CD4-positive, alpha-beta memory T cell (primary cell): ENCODE measurements around the gene TMEM52. TPM values are rescaled to one million over a fixed set of nuclear protein-coding genes. Genes with fewer than 3 reads are reported as not detected.
A peak's percentile ranks its signal among the peaks of the same experiment; 100 is the strongest.

Source experiments
- CTCF ChIA-PET: fragments of 350-600 bp; sonication (Branson Sonifier 250); formaldehyde crosslinking; loops from one replicate; lab custom pipeline; 2021; ENCODE audit warnings: inconsistent platforms; ENCODE audit not compliant: partially characterized antibody; lab: Charles Lee
- POLR2A ChIA-PET: fragments of 350-600 bp; sonication (Branson Sonifier 250); formaldehyde crosslinking; loops from one replicate; lab custom pipeline; 2021; ENCODE audit not compliant: partially characterized antibody; lab: Charles Lee
- DNase-seq, 5 donors: peaks; one replicate each; pipeline versions ENCODE4 v3.0.0 to v3.0.0-alpha.2; 2020 to 2022; ENCODE audit warnings: mixed read lengths in 1 of 5
- H3K27ac ChIP-seq: one replicate; pipeline ENCODE4 v1.7.0; 2013; ENCODE audit warnings: low read depth, low read length
- H3K27me3 ChIP-seq: 2 replicates; pipeline ENCODE4 v1.7.0; 2013; ENCODE audit warnings: mild to moderate bottlenecking, low read length, moderate library complexity; ENCODE audit not compliant: insufficient read depth
- H3K36me3 ChIP-seq: 2 replicates; pipeline ENCODE4 v1.7.0; 2013; ENCODE audit warnings: mild to moderate bottlenecking, low read length, moderate library complexity; ENCODE audit not compliant: insufficient read depth
- H3K4me1 ChIP-seq: 2 replicates; pipeline ENCODE4 v1.7.0; 2013; ENCODE audit warnings: mild to moderate bottlenecking, low read length, moderate library complexity; ENCODE audit not compliant: insufficient read depth
- H3K4me3 ChIP-seq, 2 donors: one replicate each; pipeline ENCODE4 v1.7.0; 2013; ENCODE audit warnings: low read length in 2 of 2, mild to moderate bottlenecking in 1 of 2
- H3K9me3 ChIP-seq, 2 donors: one replicate each; pipeline ENCODE4 v1.7.0; 2013; ENCODE audit warnings: low read length in 2 of 2, control low read depth in 1 of 2; ENCODE audit not compliant: control insufficient read depth in 1 of 2
- H3K27ac Mint-ChIP-seq, 7 donors: one replicate each; pipeline ENCODE4 v1.8.0; 2020 to 2021; ENCODE audit warnings: mixed read lengths in 7 of 7, mild to moderate bottlenecking in 6 of 7, inconsistent platforms in 3 of 7, moderate library complexity in 3 of 7
- H3K27me3 Mint-ChIP-seq, 2 donors: one replicate each; pipeline ENCODE4 v1.8.0; 2020 to 2021; ENCODE audit warnings: mixed read lengths in 2 of 2
- H3K36me3 Mint-ChIP-seq, 2 donors: one replicate each; pipeline ENCODE4 v1.8.0; 2020 to 2021; ENCODE audit warnings: mixed read lengths in 2 of 2, inconsistent platforms in 1 of 2, mild to moderate bottlenecking in 1 of 2
- H3K4me1 Mint-ChIP-seq, 4 donors: one replicate each; pipeline ENCODE4 v1.8.0; 2020 to 2021; ENCODE audit warnings: mixed read lengths in 4 of 4, mild to moderate bottlenecking in 1 of 4
- H3K4me3 Mint-ChIP-seq, 8 donors: one replicate each; pipeline ENCODE4 v1.8.0; 2020 to 2021; ENCODE audit warnings: mixed read lengths in 8 of 8, mild to moderate bottlenecking in 7 of 8, moderate library complexity in 6 of 8, inconsistent platforms in 3 of 8
- H3K9me3 Mint-ChIP-seq, 8 donors: one replicate each; pipeline ENCODE4 v1.8.0; 2020 to 2021; ENCODE audit warnings: mixed read lengths in 8 of 8, mild to moderate bottlenecking in 5 of 8, inconsistent platforms in 3 of 8, moderate library complexity in 1 of 8
- intact Hi-C: fragments of 100-400 bp; cut with micrococcal nuclease; formaldehyde crosslinking; loops from one replicate; pipeline ENCODE4 v1.15.1; 2023
- polyA plus RNA-seq, 2 donors: library from polyadenylated mRNA; unstranded; fragments of 300-500 nt; fragmentation: Illumina TruSeq; gene quantifications; one replicate each; pipeline ENCODE4 v1.2.3, GENCODE V29; 2021
- total RNA-seq, 2 experiments: library from RNA; stranded (reverse); gene quantifications; one replicate each; pipeline ENCODE4 v1.2.3, GENCODE V29; 2021

TMEM52 gene
- total and polyA plus RNA-seq, 4 experiments from 2014 or later: 0.55 TPM; not detected in 3

- CTCF ChIA-PET: no interaction called here
- no peaks in the 10 kb centered on the region for H3K27me3 ChIP-seq
- H3K4me3 Mint-ChIP-seq: no peak overlapping the region
- H3K9me3 Mint-ChIP-seq: no peaks in the 10 kb centered on the region
- no peak overlapping the region for H3K27ac Mint-ChIP-seq
- no peak for DNase-seq
- no peaks in the 10 kb centered on the region for H3K36me3 Mint-ChIP-seq
- no peaks in the 10 kb centered on the region for H3K36me3 ChIP-seq
- H3K27me3 Mint-ChIP-seq: no peaks in the 10 kb centered on the region
- H3K4me1 ChIP-seq: peaks cover 17% of the 10 kb centered on the region
- POLR2A ChIA-PET: interaction anchor here (1.0 kb wide), 1 partner anchor 13 kb away, joined by 3 read pairs; no protein-coding TSS in a partner anchor
- H3K27ac ChIP-seq: no peak overlapping the region
- peaks cover 1 to 15% (median 6%) of the 10 kb centered on the region in 4 donors for H3K4me1 Mint-ChIP-seq
- H3K9me3 ChIP-seq: no peaks in the 10 kb centered on the region
- intact Hi-C loops: no loop called here
- no peak overlapping the region for H3K4me3 ChIP-seq
Observed at GRCh38 chr1:1921901-1922701, 3.0 kb upstream of the TMEM52 start.

- peaks cover 17% of the 10 kb centered on the region for H3K4me1 ChIP-seq
- H3K9me3 ChIP-seq: no peaks in the 10 kb centered on the region
- POLR2A ChIA-PET: no interaction called here
- no peak for DNase-seq
- no peak overlapping the region for H3K4me3 Mint-ChIP-seq
- no peak overlapping the region for H3K27ac ChIP-seq
- CTCF ChIA-PET: no interaction called here
- H3K9me3 Mint-ChIP-seq: no peaks in the 10 kb centered on the region
- H3K4me3 ChIP-seq: no peak overlapping the region
- H3K36me3 Mint-ChIP-seq: no peaks in the 10 kb centered on the region
- H3K36me3 ChIP-seq: no peaks in the 10 kb centered on the region
- no peaks in the 10 kb centered on the region for H3K27me3 ChIP-seq
- H3K27me3 Mint-ChIP-seq: no peaks in the 10 kb centered on the region
- intact Hi-C loops: no loop called here
- no peak overlapping the region for H3K27ac Mint-ChIP-seq
- peaks cover 1 to 15% (median 6%) of the 10 kb centered on the region in 4 donors for H3K4me1 Mint-ChIP-seq
Observed at GRCh38 chr1:1921459-1921862, 2.4 kb upstream of the TMEM52 start.

- Histone ChIP-seq H3K36me3 (no peaks in the 10 kb centered on the region), H3K27me3 (no peaks in the 10 kb centered on the region), H3K4me3 (no peak overlapping the region), H3K4me1 (peaks cover 17% of the 10 kb centered on the region), H3K9me3 (no peaks in the 10 kb centered on the region), H3K27ac (no peak overlapping the region)
- H3K27me3 Mint-ChIP-seq: no peaks in the 10 kb centered on the region
- no peak for DNase-seq
- POLR2A ChIA-PET: no interaction called here
- H3K36me3 Mint-ChIP-seq: no peaks in the 10 kb centered on the region
- H3K4me3 Mint-ChIP-seq: no peak overlapping the region
- peaks cover 1 to 15% (median 6%) of the 10 kb centered on the region in 4 donors for H3K4me1 Mint-ChIP-seq
- no peaks in the 10 kb centered on the region for H3K9me3 Mint-ChIP-seq
- H3K27ac Mint-ChIP-seq: peak overlapping the region in 3 of 7 donors; percentile 30 to 89 (median 75)
- intact Hi-C loops: no loop called here
- CTCF ChIA-PET: no interaction called here
Observed at GRCh38 chr1:1920608-1921458, 1.8 kb upstream of the TMEM52 start.

GRCh38 chr1:1920057-1920607 lies 1.1 kb upstream of the TMEM52 start:
- Mint-ChIP-seq H3K4me3 (peak overlapping the region in 1 of 8 donors; percentile 46), H3K4me1 (peaks cover 1 to 15% (median 6%) of the 10 kb centered on the region in 4 donors), H3K27ac (peak overlapping the region in 5 of 7 donors; percentile 29 to 89 (median 31)), H3K27me3 (no peaks in the 10 kb centered on the region), H3K36me3 (no peaks in the 10 kb centered on the region), H3K9me3 (no peaks in the 10 kb centered on the region)
- POLR2A ChIA-PET: interaction anchor here (1.5 kb wide), 1 partner anchor 140 kb away, joined by 3 read pairs; no protein-coding TSS in a partner anchor
- Histone ChIP-seq H3K27ac (peak overlapping the region; percentile 36), H3K9me3 (no peaks in the 10 kb centered on the region), H3K4me1 (peaks cover 17% of the 10 kb centered on the region), H3K4me3 (peak overlapping the region in 1 of 2 donors; percentile 68), H3K36me3 (no peaks in the 10 kb centered on the region), H3K27me3 (no peaks in the 10 kb centered on the region)
- no peak for DNase-seq
- CTCF ChIA-PET: no interaction called here
- intact Hi-C loops: no loop called here

GRCh38 chr1:1919304-1920056 lies 401 bp upstream of the TMEM52 start:
- H3K4me1 Mint-ChIP-seq: peaks cover 1 to 15% (median 6%) of the 10 kb centered on the region in 4 donors
- intact Hi-C loops: loop anchor here (1.0 kb wide), 2 partner anchors 10 to 286 kb away; no protein-coding TSS in a partner anchor

GRCh38 chr1:1917995-1918900 lies 831 bp downstream of the TMEM52 start:
- Mint-ChIP-seq H3K4me1 (peaks cover 1 to 15% (median 6%) of the 10 kb centered on the region in 4 donors), H3K4me3 (peak overlapping the region in 6 of 8 donors; percentile 42 to 81 (median 49)), H3K36me3 (no peaks in the 10 kb centered on the region), H3K27me3 (peaks cover 0 to 2% of the 10 kb centered on the region in 2 donors), H3K9me3 (no peaks in the 10 kb centered on the region), H3K27ac (no peak overlapping the region)
- intact Hi-C loops: no loop called here
- H3K9me3 ChIP-seq: no peaks in the 10 kb centered on the region
- H3K4me3 ChIP-seq: peak overlapping the region in 1 of 2 donors; percentile 68
- ChIA-PET CTCF (no interaction called here), POLR2A (interaction anchor here (0.6 to 1.5 kb wide), 2 partner anchors 138 to 512 kb away, joined by 3 read pairs; no protein-coding TSS in a partner anchor)
- H3K4me1 ChIP-seq: peaks cover 17% of the 10 kb centered on the region
- H3K27me3 ChIP-seq: no peaks in the 10 kb centered on the region
- DNase-seq: no peak
- H3K36me3 ChIP-seq: no peaks in the 10 kb centered on the region
- peak overlapping the region; percentile 20 for H3K27ac ChIP-seq

More at GRCh38 chr1:1919304-1920056, 401 bp upstream of the TMEM52 start:
- Histone ChIP-seq H3K4me1 (peaks cover 17% of the 10 kb centered on the region), H3K36me3 (no peaks in the 10 kb centered on the region), H3K9me3 (no peaks in the 10 kb centered on the region), H3K27ac (peak overlapping the region; percentile 36), H3K4me3 (peak overlapping the region in 1 of 2 donors; percentile 68), H3K27me3 (no peaks in the 10 kb centered on the region)
- H3K9me3 Mint-ChIP-seq: no peaks in the 10 kb centered on the region
- CTCF ChIA-PET: no interaction called here
- H3K27me3 Mint-ChIP-seq: peaks cover 0 to 1% of the 10 kb centered on the region in 2 donors
- DNase-seq: peak; percentile 99 to 100 (median 100)
- peak overlapping the region; percentile 78 to 96 (median 88) for H3K27ac Mint-ChIP-seq
- POLR2A ChIA-PET: interaction anchor here (1.5 kb wide), 1 partner anchor 140 kb away, joined by 3 read pairs; no protein-coding TSS in a partner anchor
- H3K36me3 Mint-ChIP-seq: no peaks in the 10 kb centered on the region
- peak overlapping the region; percentile 24 to 81 (median 68) for H3K4me3 Mint-ChIP-seq
